Measurements from ENCODE around the gene TXNRD1.

The TXNRD1 gene

GRCh38 chr12:104263580-104264358 lies 48.2 kb downstream of the TXNRD1 start:
- no peak for TF ChIP-seq CTCF (IDR thresholded peaks at IDR 0.05)

DNA sequence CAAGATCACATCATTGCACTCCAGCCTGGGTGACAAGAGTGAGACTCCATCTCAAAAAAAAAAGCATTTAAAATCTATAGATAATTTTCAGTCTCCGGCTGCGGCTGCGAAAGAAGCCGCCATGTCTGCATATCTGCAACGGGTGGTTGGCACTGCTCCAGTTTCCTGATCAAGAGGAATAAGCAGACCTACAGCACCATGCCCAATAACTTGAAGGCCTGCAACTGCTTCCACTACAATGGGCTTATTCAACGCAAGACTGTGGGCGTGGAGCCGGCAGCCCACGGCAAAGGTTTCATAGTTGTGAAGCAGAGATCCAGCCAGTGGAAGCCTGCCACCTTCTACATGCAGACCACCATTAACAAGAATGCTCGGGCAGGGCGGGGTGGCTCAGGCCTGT lies 57.4 kb downstream of the TXNRD1 start:
- TF ChIP-seq CTCF (IDR thresholded peaks at IDR 0.05) = no peak

DNA sequence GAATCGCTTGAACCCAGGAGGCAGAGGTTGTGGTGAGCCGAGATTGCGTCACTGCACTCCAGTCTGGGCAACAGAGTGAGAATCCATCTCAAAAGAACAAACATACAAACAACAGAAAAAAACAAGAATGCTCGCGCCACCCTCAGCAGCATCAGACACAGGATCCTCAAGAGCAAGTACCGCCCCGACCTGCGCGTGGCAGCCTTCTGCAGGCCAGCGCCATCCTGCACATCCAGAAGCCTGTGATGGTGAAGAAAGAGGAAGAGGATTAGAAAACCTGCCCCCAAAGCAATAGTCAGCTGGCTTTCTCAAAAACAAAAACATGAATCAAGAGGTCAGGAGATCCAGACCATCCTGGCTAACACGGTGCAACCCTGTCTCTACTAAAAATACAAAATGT lies 57.9 kb downstream of the TXNRD1 start:
- no peak for TF ChIP-seq CTCF (IDR thresholded peaks at IDR 0.05)

- no peak for TF ChIP-seq CTCF (IDR thresholded peaks at IDR 0.05)
These were observed 59.2 kb downstream of the TXNRD1 start for GRCh38 chr12:104274811-104275210.

DNA sequence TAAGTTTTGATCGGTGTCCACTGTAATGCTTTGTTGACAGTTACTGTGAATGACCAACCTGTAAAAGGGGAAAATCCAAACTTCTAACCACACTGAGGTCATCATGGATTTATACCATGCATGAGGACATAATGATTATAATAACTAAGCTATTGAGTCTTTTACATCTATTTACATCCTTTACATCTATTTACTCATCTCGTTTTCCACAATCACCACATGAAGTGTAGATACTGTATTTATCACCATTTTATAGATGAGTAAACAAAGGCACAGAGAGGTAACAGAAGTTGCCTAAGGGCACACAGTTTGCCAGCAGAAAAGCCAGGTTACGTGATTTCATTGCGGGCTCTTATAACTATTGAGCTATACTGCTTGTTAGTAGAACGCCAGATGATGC lies 60.1 kb downstream of the TXNRD1 start:
- no peak for TF ChIP-seq CTCF (IDR thresholded peaks at IDR 0.05)

DNA sequence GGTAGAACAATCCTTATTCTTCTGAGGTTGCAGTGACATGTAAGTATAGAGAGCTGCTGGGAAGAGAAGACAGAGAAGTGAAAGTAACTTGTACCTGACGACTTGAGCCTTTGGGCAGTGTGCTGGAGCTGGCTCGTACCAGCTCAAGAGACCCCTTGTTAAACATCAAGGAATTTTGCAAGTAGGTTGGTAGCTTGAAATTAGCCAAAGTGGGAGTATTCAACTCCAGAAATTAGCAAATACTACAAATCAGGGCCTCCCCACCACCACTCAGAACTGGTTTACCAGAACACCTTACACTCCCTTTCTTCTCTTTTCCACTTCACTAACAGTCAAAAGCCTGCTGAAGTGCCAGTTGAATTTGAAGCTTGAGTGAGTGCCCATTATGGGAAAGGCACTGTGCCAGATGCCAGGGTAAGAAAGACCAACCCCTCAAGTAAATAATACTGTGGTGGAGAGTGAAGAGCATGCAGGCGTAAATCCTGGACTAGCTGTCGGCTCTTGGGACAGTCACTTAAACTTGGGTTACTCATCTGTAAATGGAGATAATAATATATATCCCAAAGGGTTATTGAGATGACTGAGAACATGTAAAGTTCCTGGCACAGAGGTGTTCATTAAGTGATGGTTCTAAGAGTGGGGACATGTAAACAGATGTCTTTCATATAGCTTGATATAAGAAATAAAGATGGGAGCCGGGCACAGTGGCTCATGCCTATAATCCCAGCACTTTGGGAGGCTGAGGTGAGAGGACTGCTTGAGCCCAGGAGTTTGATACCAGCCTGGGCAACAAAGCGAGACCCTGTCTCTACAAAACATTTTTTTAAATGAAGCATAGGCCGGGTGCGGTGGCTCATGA lies 60.9 kb downstream of the TXNRD1 start:
- TF ChIP-seq CTCF (IDR thresholded peaks at IDR 0.05) = no peak

DNA sequence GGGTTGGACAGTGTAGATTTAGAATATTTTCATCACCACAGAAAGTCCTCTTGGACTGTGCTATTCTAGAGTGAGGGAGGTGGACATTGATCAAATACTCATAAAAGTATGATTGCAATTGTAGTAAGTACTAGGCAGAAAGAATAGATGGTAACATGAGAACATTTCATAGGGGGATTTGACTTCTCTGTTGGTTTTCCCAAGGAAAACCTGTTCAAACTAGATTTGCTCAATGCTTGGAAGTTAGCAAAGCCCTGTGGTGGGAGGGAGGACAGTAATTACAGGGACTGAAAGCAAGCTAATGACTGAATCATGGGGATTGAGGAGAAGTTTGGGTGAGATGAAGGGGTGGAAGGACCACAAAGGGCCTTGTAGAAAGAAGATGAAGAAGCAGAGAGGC lies 63.6 kb downstream of the TXNRD1 start:
- no peak for TF ChIP-seq CTCF (IDR thresholded peaks at IDR 0.05)
